HepG2 (cell line): ENCODE data around the gene PLPPR3. TPM values are rescaled to one million over a fixed set of nuclear protein-coding genes. Genes with fewer than 3 reads are reported as not detected.
A peak's percentile ranks its signal among the peaks of the same experiment; 100 is the strongest.

Experiments
- AGO2 ChIP-seq: fragments of 200-400 bp; formaldehyde crosslinking; optimal IDR thresholded peaks from 2 replicates; pipeline ENCODE3; 2017; ENCODE audit warnings: mild to moderate bottlenecking, low read depth, low read length, moderate library complexity
- AKAP8 ChIP-seq: sonication (generic); formaldehyde crosslinking; IDR thresholded peaks from 2 replicates; pipeline ENCODE4 v1.5.1; 2020; ENCODE audit warnings: mild to moderate bottlenecking, missing genetic modification reagents
- ATF1 ChIP-seq: IDR thresholded peaks from 2 replicates; pipeline ENCODE4 v1.6.1; 2016; ENCODE audit warnings: mild to moderate bottlenecking, control low read depth
- CCDC6 ChIP-seq: sonication (generic); formaldehyde crosslinking; IDR thresholded peaks from 2 replicates; pipeline ENCODE4 v1.8.1; 2022; ENCODE audit warnings: mild to moderate bottlenecking, missing genetic modification reagents, moderate library complexity
- GATAD1 ChIP-seq: IDR thresholded peaks from 2 replicates; pipeline ENCODE4 v1.6.1; 2016; ENCODE audit warnings: missing genetic modification reagents, missing compliant biosample characterization
- NFIC ChIP-seq: IDR thresholded peaks from 2 replicates; pipeline ENCODE4 v1.6.1; 2012; ENCODE audit warnings: mild to moderate bottlenecking, low read length, inconsistent platforms
- NKX3-1 ChIP-seq: sonication (generic); formaldehyde crosslinking; IDR thresholded peaks from 2 replicates; pipeline ENCODE4 v1.5.0; 2020; ENCODE audit warnings: missing genetic modification reagents
- PRPF4 ChIP-seq: fragments of 200-400 bp; formaldehyde crosslinking; IDR thresholded peaks from 2 replicates; pipeline ENCODE4 v1.6.1; 2016; ENCODE audit warnings: low read length, low read depth; ENCODE audit not compliant: poor library complexity, severe bottlenecking
- RARA ChIP-seq: IDR thresholded peaks from 2 replicates; pipeline ENCODE4 v1.6.1; 2016; ENCODE audit warnings: missing genetic modification reagents, missing compliant biosample characterization
- RBM39 ChIP-seq: fragments of 200-400 bp; formaldehyde crosslinking; IDR thresholded peaks from one replicate; pipeline ENCODE4 v1.6.1; 2018; ENCODE audit warnings: antibody characterized with exemption, mild to moderate bottlenecking, low read depth, low read length; ENCODE audit not compliant: poor library complexity, severe bottlenecking
- SALL1 ChIP-seq: sonication (generic); formaldehyde crosslinking; IDR thresholded peaks from 2 replicates; pipeline ENCODE4 v1.8.0; 2022; ENCODE audit warnings: mild to moderate bottlenecking, missing genetic modification reagents
- ZBTB1 ChIP-seq: sonication (generic); formaldehyde crosslinking; IDR thresholded peaks from 2 replicates; pipeline ENCODE4 v1.4.0; 2020; ENCODE audit warnings: missing genetic modification reagents, borderline replicate concordance
- ZNF230 ChIP-seq: sonication (generic); formaldehyde crosslinking; IDR thresholded peaks from 2 replicates; pipeline ENCODE4 v1.4.0; 2020; ENCODE audit warnings: mild to moderate bottlenecking, missing genetic modification reagents
- ZNF263 ChIP-seq: sonication (generic); formaldehyde crosslinking; IDR thresholded peaks from 2 replicates; pipeline ENCODE4 v1.4.0; 2020; ENCODE audit warnings: missing genetic modification reagents
- ZSCAN9 ChIP-seq: IDR thresholded peaks from 2 replicates; pipeline ENCODE4 v1.6.1; 2016; ENCODE audit warnings: borderline replicate concordance
- polyA plus RNA-seq, 8 experiments: library from polyadenylated mRNA; depleted of rRNA in 3 of 8; stranded (reverse) in 7 of 8; unstranded in 1 of 8; fragments of >200 nt; fragmentation: Illumina TruSeq in 4 of 8; extraction: Trizol in 4 of 8; gene quantifications; 2 replicates each; pipeline versions ENCODE4 v1.2.1 to v1.2.3, GENCODE V29; 2011 to 2016; ENCODE audit warnings: low read depth in 4 of 8, missing spikeins in 1 of 8, mixed read lengths in 1 of 8; ENCODE audit not compliant: insufficient read depth in 1 of 8
- total RNA-seq, 5 experiments: library from RNA; depleted of rRNA; stranded (reverse); fragments of >200 nt; fragmentation: Illumina TruSeq; extraction: Trizol; gene quantifications; 2 replicates each; pipeline ENCODE4 v1.2.3, GENCODE V29; 2016; ENCODE audit warnings: low read depth in 1 of 5
- TF ChIP-seq, protein P1 (sequence below): sonication (generic); formaldehyde crosslinking; IDR thresholded peaks from 2 replicates; pipeline ENCODE4 v1.5.1; 2020; ENCODE audit warnings: mild to moderate bottlenecking, missing genetic modification reagents, borderline replicate concordance
- TF ChIP-seq, protein P2 (sequence below): sonication (generic); formaldehyde crosslinking; conservative IDR thresholded peaks from 2 replicates; pipeline ENCODE4 v1.5.0; 2020; ENCODE audit warnings: missing genetic modification reagents
- TF ChIP-seq, protein P3 (sequence below): sonication (generic); formaldehyde crosslinking; IDR thresholded peaks from 2 replicates; pipeline ENCODE4 v1.5.0; 2020; ENCODE audit warnings: mild to moderate bottlenecking, missing genetic modification reagents, moderate library complexity
- TF ChIP-seq, protein P4 (sequence below): sonication (generic); formaldehyde crosslinking; IDR thresholded peaks from 2 replicates; pipeline ENCODE4 v1.4.0; 2020; ENCODE audit warnings: missing genetic modification reagents, borderline replicate concordance

Gene PLPPR3
- total and polyA plus RNA-seq, 2 of the 13 experiments (the other 11 are each of a cell fraction or from before 2014, with no cell fraction given): 0.07 to 0.16 TPM

DNA sequence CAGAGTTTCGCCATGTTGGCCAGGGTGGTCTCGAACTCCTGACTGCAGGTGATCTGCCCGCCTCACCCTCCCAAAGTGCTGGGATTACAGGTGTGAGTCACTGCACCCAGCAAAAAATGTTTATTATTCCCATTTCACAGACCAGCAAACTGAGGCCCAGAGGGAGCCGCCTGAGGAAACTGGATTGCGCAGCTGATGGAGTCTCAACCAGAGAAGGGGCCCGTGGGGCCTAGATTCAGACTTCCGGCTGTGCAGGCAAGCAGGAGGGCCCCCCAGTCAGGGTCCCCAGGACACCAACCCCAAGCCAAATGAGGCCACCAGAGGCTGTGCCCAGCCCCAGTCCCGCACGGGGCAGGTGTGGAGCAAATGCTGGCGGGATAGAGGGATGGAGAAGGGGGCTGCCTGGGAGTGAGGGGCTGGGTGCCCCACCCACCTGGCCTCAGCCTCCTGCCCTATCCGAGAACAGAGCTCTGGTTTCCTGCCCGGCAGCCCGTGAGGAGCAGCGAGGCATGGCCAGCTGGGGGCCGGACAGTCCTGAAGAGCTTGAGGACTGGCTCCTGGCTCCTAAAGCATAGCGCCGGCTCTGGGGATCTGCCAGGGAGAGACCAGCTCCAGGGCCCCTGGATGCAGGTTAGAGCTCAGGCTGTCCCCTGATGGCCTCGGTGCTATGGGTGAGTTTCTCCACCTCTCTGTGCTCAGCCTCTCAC, 48.9 kb downstream of the PLPPR3 start (continued):
- TF ChIP-seq, protein P1, sequence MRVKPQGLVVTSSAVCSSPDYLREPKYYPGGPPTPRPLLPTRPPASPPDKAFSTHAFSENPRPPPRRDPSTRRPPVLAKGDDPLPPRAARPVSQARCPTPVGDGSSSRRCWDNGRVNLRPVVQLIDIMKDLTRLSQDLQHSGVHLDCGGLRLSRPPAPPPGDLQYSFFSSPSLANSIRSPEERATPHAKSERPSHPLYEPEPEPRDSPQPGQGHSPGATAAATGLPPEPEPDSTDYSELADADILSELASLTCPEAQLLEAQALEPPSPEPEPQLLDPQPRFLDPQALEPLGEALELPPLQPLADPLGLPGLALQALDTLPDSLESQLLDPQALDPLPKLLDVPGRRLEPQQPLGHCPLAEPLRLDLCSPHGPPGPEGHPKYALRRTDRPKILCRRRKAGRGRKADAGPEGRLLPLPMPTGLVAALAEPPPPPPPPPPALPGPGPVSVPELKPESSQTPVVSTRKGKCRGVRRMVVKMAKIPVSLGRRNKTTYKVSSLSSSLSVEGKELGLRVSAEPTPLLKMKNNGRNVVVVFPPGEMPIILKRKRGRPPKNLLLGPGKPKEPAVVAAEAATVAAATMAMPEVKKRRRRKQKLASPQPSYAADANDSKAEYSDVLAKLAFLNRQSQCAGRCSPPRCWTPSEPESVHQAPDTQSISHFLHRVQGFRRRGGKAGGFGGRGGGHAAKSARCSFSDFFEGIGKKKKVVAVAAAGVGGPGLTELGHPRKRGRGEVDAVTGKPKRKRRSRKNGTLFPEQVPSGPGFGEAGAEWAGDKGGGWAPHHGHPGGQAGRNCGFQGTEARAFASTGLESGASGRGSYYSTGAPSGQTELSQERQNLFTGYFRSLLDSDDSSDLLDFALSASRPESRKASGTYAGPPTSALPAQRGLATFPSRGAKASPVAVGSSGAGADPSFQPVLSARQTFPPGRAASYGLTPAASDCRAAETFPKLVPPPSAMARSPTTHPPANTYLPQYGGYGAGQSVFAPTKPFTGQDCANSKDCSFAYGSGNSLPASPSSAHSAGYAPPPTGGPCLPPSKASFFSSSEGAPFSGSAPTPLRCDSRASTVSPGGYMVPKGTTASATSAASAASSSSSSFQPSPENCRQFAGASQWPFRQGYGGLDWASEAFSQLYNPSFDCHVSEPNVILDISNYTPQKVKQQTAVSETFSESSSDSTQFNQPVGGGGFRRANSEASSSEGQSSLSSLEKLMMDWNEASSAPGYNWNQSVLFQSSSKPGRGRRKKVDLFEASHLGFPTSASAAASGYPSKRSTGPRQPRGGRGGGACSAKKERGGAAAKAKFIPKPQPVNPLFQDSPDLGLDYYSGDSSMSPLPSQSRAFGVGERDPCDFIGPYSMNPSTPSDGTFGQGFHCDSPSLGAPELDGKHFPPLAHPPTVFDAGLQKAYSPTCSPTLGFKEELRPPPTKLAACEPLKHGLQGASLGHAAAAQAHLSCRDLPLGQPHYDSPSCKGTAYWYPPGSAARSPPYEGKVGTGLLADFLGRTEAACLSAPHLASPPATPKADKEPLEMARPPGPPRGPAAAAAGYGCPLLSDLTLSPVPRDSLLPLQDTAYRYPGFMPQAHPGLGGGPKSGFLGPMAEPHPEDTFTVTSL (CRISPR knock-in tag): no peak
- no peak for TF ChIP-seq RBM39
- TF ChIP-seq, protein P2, sequence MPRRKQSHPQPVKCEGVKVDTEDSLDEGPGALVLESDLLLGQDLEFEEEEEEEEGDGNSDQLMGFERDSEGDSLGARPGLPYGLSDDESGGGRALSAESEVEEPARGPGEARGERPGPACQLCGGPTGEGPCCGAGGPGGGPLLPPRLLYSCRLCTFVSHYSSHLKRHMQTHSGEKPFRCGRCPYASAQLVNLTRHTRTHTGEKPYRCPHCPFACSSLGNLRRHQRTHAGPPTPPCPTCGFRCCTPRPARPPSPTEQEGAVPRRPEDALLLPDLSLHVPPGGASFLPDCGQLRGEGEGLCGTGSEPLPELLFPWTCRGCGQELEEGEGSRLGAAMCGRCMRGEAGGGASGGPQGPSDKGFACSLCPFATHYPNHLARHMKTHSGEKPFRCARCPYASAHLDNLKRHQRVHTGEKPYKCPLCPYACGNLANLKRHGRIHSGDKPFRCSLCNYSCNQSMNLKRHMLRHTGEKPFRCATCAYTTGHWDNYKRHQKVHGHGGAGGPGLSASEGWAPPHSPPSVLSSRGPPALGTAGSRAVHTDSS (CRISPR knock-in tag): no peak
- no peak for TF ChIP-seq CCDC6
- TF ChIP-seq ZSCAN9 (CRISPR knock-in tag): no peak
- no peak for TF ChIP-seq AKAP8
- no peak for TF ChIP-seq ATF1 (CRISPR knock-in tag)
- peak; percentile 13; the same call in 1 of the 2 replicates for TF ChIP-seq ZNF263
- no peak for TF ChIP-seq SALL1 (CRISPR knock-in tag)
- TF ChIP-seq AGO2: no peak
- TF ChIP-seq, protein P3, sequence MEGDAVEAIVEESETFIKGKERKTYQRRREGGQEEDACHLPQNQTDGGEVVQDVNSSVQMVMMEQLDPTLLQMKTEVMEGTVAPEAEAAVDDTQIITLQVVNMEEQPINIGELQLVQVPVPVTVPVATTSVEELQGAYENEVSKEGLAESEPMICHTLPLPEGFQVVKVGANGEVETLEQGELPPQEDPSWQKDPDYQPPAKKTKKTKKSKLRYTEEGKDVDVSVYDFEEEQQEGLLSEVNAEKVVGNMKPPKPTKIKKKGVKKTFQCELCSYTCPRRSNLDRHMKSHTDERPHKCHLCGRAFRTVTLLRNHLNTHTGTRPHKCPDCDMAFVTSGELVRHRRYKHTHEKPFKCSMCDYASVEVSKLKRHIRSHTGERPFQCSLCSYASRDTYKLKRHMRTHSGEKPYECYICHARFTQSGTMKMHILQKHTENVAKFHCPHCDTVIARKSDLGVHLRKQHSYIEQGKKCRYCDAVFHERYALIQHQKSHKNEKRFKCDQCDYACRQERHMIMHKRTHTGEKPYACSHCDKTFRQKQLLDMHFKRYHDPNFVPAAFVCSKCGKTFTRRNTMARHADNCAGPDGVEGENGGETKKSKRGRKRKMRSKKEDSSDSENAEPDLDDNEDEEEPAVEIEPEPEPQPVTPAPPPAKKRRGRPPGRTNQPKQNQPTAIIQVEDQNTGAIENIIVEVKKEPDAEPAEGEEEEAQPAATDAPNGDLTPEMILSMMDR (CRISPR knock-in tag): peak; percentile 14; the same call in 1 of the 2 replicates
- no peak for TF ChIP-seq PRPF4
- no peak for TF ChIP-seq ZBTB1
- no peak for TF ChIP-seq NKX3-1 (CRISPR knock-in tag)
- TF ChIP-seq ZNF230 (CRISPR knock-in tag): no peak
- TF ChIP-seq GATAD1 (CRISPR knock-in tag): no peak
- TF ChIP-seq, protein P4, sequence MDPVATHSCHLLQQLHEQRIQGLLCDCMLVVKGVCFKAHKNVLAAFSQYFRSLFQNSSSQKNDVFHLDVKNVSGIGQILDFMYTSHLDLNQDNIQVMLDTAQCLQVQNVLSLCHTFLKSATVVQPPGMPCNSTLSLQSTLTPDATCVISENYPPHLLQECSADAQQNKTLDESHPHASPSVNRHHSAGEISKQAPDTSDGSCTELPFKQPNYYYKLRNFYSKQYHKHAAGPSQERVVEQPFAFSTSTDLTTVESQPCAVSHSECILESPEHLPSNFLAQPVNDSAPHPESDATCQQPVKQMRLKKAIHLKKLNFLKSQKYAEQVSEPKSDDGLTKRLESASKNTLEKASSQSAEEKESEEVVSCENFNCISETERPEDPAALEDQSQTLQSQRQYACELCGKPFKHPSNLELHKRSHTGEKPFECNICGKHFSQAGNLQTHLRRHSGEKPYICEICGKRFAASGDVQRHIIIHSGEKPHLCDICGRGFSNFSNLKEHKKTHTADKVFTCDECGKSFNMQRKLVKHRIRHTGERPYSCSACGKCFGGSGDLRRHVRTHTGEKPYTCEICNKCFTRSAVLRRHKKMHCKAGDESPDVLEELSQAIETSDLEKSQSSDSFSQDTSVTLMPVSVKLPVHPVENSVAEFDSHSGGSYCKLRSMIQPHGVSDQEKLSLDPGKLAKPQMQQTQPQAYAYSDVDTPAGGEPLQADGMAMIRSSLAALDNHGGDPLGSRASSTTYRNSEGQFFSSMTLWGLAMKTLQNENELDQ (CRISPR knock-in tag): no peak
- no peak for TF ChIP-seq NFIC
- no peak for TF ChIP-seq RARA (CRISPR knock-in tag)
- TF ChIP-seq, all 625 proteins: peak for 11
